NCI-H146 treated with DMSO at 0.1 percent for 48 hours (cell line): Measurements from ENCODE around the gene MARK3.
A peak's percentile ranks its signal among the peaks of the same experiment; 100 is the strongest.

Source experiments
- DNase-seq: peaks from one replicate; lab custom pipeline; 2025; ENCODE audit not compliant: unreplicated experiment; lab: John Stamatoyannopoulos, UW

Gene MARK3

GRCh38 chr14:103483600-103483999 is 98.4 kb downstream of the MARK3 start:
- DNase-seq: no peak

- DNase-seq: no peak
Measured at GRCh38 chr14:103485504-103485903, 100.3 kb downstream of the MARK3 start.

- no peak for DNase-seq
Measured at GRCh38 chr14:103488071-103488470, 102.9 kb downstream of the MARK3 start.

- no peak for DNase-seq
Measured at GRCh38 chr14:103488960-103489359, 103.7 kb downstream of the MARK3 start.

- no peak for DNase-seq
Measured at GRCh38 chr14:103489621-103490020, 104.4 kb downstream of the MARK3 start.

- DNase-seq: no peak
Measured at GRCh38 chr14:103491691-103492090, 106.5 kb downstream of the MARK3 start.

GRCh38 chr14:103492156-103492925 is 107.1 kb downstream of the MARK3 start:
- no peak for DNase-seq

- DNase-seq: no peak
Measured at GRCh38 chr14:103495854-103496253, 110.6 kb downstream of the MARK3 start.

GRCh38 chr14:103496776-103497175 is 111.6 kb downstream of the MARK3 start:
- DNase-seq: no peak

- no peak for DNase-seq
Measured at GRCh38 chr14:103499709-103500108, 114.5 kb downstream of the MARK3 start.

GRCh38 chr14:103500148-103500990 is 115.2 kb downstream of the MARK3 start:
- DNase-seq: peak; percentile 80

GRCh38 chr14:103501041-103501870 is 116.0 kb downstream of the MARK3 start:
- no peak for DNase-seq

GRCh38 chr14:103501921-103502669 is 116.9 kb downstream of the MARK3 start:
- no peak for DNase-seq

- DNase-seq: no peak
Measured at GRCh38 chr14:103502877-103503276, 117.7 kb downstream of the MARK3 start.

- no peak for DNase-seq
Measured at GRCh38 chr14:103503296-103503695, 118.1 kb downstream of the MARK3 start.

- DNase-seq: no peak
Measured at GRCh38 chr14:103504991-103505565, 119.9 kb downstream of the MARK3 start.

- DNase-seq: no peak
Measured at GRCh38 chr14:103507751-103508150, 122.5 kb downstream of the MARK3 start.

- DNase-seq: no peak
Measured at GRCh38 chr14:103508521-103509329, 123.5 kb downstream of the MARK3 start.
